ENCODE measurements around the gene CHRNB1. TPM values are rescaled to one million over a fixed set of nuclear protein-coding genes. Genes with fewer than 3 reads are reported as not detected.
A peak's percentile ranks its signal among the peaks of the same experiment; 100 is the strongest.

CHRNB1 gene
- total RNA-seq, 2 donors from 2014 or later = 12.1 to 17.6 TPM

GRCh38 chr17:7410634-7411426 lies 34.0 kb upstream of the CHRNB1 start:
- no peaks in the 10 kb centered on the region for H3K36me3 Mint-ChIP-seq
- ATAC-seq (no peak), DNase-seq (ENCODE audit: low spot score in 2 of 2) (no peak)
- H3K27ac Mint-ChIP-seq = no peak overlapping the region
- H3K9me3 Mint-ChIP-seq = no peaks in the 10 kb centered on the region

GRCh38 chr17:7411427-7411750 lies 33.5 kb upstream of the CHRNB1 start:
- Mint-ChIP-seq H3K9me3 (no peaks in the 10 kb centered on the region), H3K27ac (no peak overlapping the region), H3K36me3 (no peaks in the 10 kb centered on the region)
- ATAC-seq (no peak), DNase-seq (ENCODE audit: low spot score in 2 of 2) (no peak)

GRCh38 chr17:7413346-7413985 lies 31.4 kb upstream of the CHRNB1 start:
- no peak for DNase-seq (ENCODE audit: low spot score in 2 of 2)
- Mint-ChIP-seq H3K9me3 (no peaks in the 10 kb centered on the region), H3K27ac (no peak overlapping the region), H3K36me3 (no peaks in the 10 kb centered on the region)
- ATAC-seq = peak in 1 of 2 donors; percentile 44

GRCh38 chr17:7414837-7415236 lies 30.0 kb upstream of the CHRNB1 start:
- H3K27ac Mint-ChIP-seq = no peak overlapping the region
- H3K36me3 Mint-ChIP-seq = no peaks in the 10 kb centered on the region
- no peak for ATAC-seq
- no peaks in the 10 kb centered on the region for H3K9me3 Mint-ChIP-seq
- no peak for DNase-seq (ENCODE audit: low spot score in 2 of 2)

- Mint-ChIP-seq H3K9me3 (no peaks in the 10 kb centered on the region), H3K27ac (no peak overlapping the region), H3K36me3 (no peaks in the 10 kb centered on the region)
- ATAC-seq = no peak
- DNase-seq (ENCODE audit: low spot score in 2 of 2) = no peak
Observed at GRCh38 chr17:7415784-7416183, 29.1 kb upstream of the CHRNB1 start.

GRCh38 chr17:7416323-7416722 lies 28.5 kb upstream of the CHRNB1 start:
- ATAC-seq (no peak), DNase-seq (ENCODE audit: low spot score in 2 of 2) (no peak)
- Mint-ChIP-seq H3K9me3 (no peaks in the 10 kb centered on the region), H3K27ac (no peak overlapping the region), H3K36me3 (no peaks in the 10 kb centered on the region)

GRCh38 chr17:7417056-7417655 lies 27.7 kb upstream of the CHRNB1 start:
- ATAC-seq (no peak), DNase-seq (ENCODE audit: low spot score in 2 of 2) (no peak)
- no peak overlapping the region for H3K27ac Mint-ChIP-seq
- H3K36me3 Mint-ChIP-seq = no peaks in the 10 kb centered on the region
- no peaks in the 10 kb centered on the region for H3K9me3 Mint-ChIP-seq

- Mint-ChIP-seq H3K9me3 (no peaks in the 10 kb centered on the region), H3K36me3 (no peaks in the 10 kb centered on the region), H3K27ac (no peak overlapping the region)
- DNase-seq (ENCODE audit: low spot score in 2 of 2) (no peak), ATAC-seq (no peak)
Observed at GRCh38 chr17:7418472-7419152, 26.2 kb upstream of the CHRNB1 start.

GRCh38 chr17:7419819-7420610 lies 24.8 kb upstream of the CHRNB1 start, which contains the start of gene SPEM1:
Gene SPEM1, plus strand, starts transcription at chr17:7420324. Its CDS starts 61 bp downstream, at chr17:7420385.
- Mint-ChIP-seq H3K9me3 (no peaks in the 10 kb centered on the region), H3K27ac (peak within 1 kb of the TSS in 1 of 2 donors; percentile 61), H3K36me3 (no peaks in the 10 kb centered on the region)
- ATAC-seq = no peak
- no peak for DNase-seq (ENCODE audit: low spot score in 2 of 2)

- no peaks in the 10 kb centered on the region for H3K36me3 Mint-ChIP-seq
- DNase-seq (ENCODE audit: low spot score in 2 of 2) (no peak), ATAC-seq (no peak)
- no peak overlapping the region for H3K27ac Mint-ChIP-seq
- no peaks in the 10 kb centered on the region for H3K9me3 Mint-ChIP-seq
Observed at GRCh38 chr17:7421186-7421585, 23.7 kb upstream of the CHRNB1 start.

GRCh38 chr17:7423679-7424078 lies 21.2 kb upstream of the CHRNB1 start:
- Mint-ChIP-seq H3K9me3 (no peaks in the 10 kb centered on the region), H3K36me3 (no peaks in the 10 kb centered on the region), H3K27ac (no peak overlapping the region)
- no peak for ATAC-seq
- no peak for DNase-seq (ENCODE audit: low spot score in 2 of 2)

- Mint-ChIP-seq H3K9me3 (no peaks in the 10 kb centered on the region), H3K36me3 (no peaks in the 10 kb centered on the region), H3K27ac (no peak within 1 kb of the TSS)
- DNase-seq (ENCODE audit: low spot score in 2 of 2) (no peak), ATAC-seq (no peak)
Observed at GRCh38 chr17:7425316-7425715, 19.5 kb upstream of the CHRNB1 start, which contains the start of gene SPEM2. Gene SPEM2, plus strand, starts transcription at chr17:7425616. Its CDS starts 73 bp downstream, at chr17:7425689.

- Mint-ChIP-seq H3K36me3 (no peaks in the 10 kb centered on the region), H3K9me3 (no peaks in the 10 kb centered on the region), H3K27ac (no peak overlapping the region)
- ATAC-seq = no peak
- DNase-seq (ENCODE audit: low spot score in 2 of 2) = no peak
Observed at GRCh38 chr17:7425756-7426155, 19.1 kb upstream of the CHRNB1 start.

- DNase-seq (ENCODE audit: low spot score in 2 of 2) (no peak), ATAC-seq (no peak)
- no peaks in the 10 kb centered on the region for H3K36me3 Mint-ChIP-seq
- H3K9me3 Mint-ChIP-seq = no peaks in the 10 kb centered on the region
- no peak overlapping the region for H3K27ac Mint-ChIP-seq
Observed at GRCh38 chr17:7426203-7426863, 18.5 kb upstream of the CHRNB1 start.

- ATAC-seq = no peak
- no peaks in the 10 kb centered on the region for H3K9me3 Mint-ChIP-seq
- H3K36me3 Mint-ChIP-seq = no peaks in the 10 kb centered on the region
- DNase-seq (ENCODE audit: low spot score in 2 of 2) = no peak
- H3K27ac Mint-ChIP-seq = no peak overlapping the region
Observed at GRCh38 chr17:7426896-7427489, 17.9 kb upstream of the CHRNB1 start.

GRCh38 chr17:7427549-7427948 lies 17.3 kb upstream of the CHRNB1 start:
- H3K36me3 Mint-ChIP-seq = no peaks in the 10 kb centered on the region
- no peak overlapping the region for H3K27ac Mint-ChIP-seq
- DNase-seq (ENCODE audit: low spot score in 2 of 2) (no peak), ATAC-seq (no peak)
- H3K9me3 Mint-ChIP-seq = no peaks in the 10 kb centered on the region

Measured in activated naive CD4-positive, alpha-beta T cell treated with anti-CD3 and anti-CD28 coated beads, Interleukin-2, amount 50 U/mL, for 72 hours (primary cell).